NCI-H69 (cell line): Measurements from ENCODE around the gene ATP6V1F.

Source experiments
- DNase-seq: peaks from one replicate; lab custom pipeline; 2025; lab: John Stamatoyannopoulos, UW

The ATP6V1F gene

GRCh38 chr7:128849156-128849515, 13.5 kb upstream of the ATP6V1F start:
- DNase-seq = no peak

DNA sequence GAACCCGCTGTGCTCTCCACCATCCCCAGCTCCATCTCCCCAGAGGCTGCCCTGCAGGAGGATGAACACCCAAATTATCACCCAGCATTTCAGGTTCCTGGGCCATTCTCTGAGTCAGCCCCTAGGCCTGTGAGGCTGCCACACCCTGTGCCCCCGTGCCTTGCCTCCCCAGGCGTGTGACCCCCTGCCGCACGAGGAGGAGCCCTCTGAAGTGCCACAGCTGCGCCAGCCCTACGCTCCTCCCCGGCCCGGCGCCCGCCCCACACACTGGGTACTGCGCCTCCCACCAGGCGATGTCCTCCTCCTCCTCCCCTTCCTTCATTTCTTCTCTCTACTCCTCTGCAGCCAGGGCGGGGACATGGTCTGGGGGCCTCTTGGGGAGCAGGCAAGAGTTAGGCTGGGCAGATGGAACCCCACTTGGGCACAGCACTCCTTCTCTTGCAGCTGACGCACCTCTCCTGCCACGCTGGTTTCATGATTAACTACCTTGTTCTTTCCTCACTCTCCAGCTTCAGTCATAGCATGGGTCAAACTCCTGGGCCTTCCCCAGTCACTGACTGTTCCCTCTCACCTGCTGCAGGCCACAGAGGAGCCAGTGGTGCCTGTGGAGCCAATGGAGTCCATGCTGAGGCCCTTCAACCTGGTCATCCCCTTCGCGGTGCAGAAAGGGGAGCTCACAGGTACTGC, 12.7 kb upstream of the ATP6V1F start:
- peak; percentile 71 for DNase-seq

DNA sequence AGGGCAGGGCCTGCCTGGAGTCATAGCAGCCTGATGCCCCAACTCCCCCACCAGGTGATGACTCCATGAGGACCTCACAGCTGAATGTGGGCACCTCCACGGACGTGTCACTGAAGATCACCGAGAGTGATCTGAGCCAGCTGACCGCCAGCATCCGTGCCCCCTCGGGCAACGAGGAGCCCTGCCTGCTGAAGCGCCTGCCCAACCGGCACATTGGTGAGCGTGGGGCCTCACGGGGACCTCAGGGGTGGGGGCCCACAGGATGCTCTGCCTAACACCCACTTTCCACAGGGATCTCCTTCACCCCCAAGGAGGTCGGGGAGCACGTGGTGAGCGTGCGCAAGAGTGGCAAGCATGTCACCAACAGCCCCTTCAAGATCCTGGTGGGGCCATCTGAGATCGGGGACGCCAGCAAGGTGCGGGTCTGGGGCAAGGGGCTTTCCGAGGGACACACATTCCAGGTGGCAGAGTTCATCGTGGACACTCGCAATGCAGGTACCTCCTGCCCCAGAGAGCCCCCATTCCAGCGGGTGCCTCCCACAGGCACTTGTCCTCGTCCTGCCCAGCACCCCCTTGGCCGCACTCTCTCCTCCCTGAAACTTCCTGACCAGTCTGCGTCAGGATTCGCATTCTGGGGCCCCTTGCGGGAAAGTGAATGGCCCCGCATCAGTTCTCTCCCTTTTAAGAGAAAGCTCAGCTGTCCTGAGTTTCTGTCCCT, 10.0 kb upstream of the ATP6V1F start:
- no peak for DNase-seq

DNA sequence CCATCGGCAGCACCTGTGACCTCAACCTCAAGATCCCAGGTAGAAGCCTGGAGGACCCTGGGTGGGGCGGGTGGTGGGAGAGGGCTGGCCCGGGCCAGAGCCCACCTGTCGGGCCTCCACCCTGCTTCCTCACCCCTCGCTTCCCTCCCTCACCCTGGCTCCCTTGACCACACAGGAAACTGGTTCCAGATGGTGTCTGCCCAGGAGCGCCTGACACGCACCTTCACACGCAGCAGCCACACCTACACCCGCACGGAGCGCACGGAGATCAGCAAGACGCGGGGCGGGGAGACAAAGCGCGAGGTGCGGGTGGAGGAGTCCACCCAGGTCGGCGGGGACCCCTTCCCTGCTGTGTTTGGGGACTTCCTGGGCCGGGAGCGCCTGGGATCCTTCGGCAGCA, 8.9 kb upstream of the ATP6V1F start:
- DNase-seq = no peak

GRCh38 chr7:128854396-128854795, 8.3 kb upstream of the ATP6V1F start:
- DNase-seq = no peak

DNA sequence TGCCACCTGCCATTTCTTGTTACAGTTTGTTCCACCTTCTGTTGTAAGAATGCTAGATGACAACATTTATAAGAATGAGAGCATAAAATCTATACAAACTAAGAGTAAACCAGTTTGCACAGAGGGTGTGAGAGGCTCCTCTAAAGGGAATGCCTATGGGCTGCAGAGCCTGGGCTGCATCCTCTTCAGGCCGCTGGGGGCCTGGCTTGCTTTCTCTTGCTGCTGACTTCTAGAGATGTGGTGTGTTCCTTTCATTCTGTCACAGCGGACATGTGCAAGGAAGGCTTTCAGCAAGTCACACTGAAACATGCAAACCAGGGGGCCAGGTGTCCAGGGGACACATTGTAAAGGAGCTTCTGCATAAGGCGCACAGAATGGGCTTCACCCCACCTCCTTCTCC, 7.1 kb upstream of the ATP6V1F start:
- no peak for DNase-seq

DNA sequence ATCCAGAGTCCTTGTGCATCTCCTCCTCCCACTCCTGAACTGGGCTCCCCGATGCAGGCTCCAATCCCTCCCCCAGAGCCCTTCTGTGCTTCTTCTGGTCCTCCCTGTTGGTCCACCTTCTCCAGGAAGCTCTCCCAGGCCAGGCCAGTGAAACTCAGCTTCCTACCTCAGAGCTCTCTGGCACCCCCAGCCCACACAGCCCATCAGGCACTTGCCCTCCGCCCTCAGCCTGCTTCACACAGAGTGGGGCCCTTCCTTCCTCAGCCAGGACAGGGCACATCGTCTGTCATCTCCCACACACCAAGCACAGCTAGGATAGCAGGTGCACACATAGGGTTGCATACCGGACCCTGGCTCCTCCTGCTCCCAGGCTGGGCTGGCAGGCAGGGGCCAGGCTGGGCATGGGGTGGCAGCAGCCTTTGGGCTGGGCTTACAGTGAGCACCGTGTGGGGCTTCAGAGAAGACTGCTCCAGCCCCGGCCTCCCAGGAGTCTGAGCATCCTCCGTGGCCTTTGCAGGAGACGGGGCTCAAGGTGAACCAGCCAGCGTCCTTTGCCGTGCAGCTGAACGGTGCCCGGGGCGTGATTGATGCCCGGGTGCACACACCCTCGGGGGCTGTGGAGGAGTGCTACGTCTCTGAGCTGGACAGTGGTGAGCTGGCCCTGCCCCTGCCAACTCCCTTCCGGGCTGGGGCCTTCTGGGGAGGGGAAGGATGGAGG, 6.5 kb upstream of the ATP6V1F start:
- no peak for DNase-seq

- DNase-seq = no peak
Measured at GRCh38 chr7:128858380-128859231, 4.0 kb upstream of the ATP6V1F start.

DNA sequence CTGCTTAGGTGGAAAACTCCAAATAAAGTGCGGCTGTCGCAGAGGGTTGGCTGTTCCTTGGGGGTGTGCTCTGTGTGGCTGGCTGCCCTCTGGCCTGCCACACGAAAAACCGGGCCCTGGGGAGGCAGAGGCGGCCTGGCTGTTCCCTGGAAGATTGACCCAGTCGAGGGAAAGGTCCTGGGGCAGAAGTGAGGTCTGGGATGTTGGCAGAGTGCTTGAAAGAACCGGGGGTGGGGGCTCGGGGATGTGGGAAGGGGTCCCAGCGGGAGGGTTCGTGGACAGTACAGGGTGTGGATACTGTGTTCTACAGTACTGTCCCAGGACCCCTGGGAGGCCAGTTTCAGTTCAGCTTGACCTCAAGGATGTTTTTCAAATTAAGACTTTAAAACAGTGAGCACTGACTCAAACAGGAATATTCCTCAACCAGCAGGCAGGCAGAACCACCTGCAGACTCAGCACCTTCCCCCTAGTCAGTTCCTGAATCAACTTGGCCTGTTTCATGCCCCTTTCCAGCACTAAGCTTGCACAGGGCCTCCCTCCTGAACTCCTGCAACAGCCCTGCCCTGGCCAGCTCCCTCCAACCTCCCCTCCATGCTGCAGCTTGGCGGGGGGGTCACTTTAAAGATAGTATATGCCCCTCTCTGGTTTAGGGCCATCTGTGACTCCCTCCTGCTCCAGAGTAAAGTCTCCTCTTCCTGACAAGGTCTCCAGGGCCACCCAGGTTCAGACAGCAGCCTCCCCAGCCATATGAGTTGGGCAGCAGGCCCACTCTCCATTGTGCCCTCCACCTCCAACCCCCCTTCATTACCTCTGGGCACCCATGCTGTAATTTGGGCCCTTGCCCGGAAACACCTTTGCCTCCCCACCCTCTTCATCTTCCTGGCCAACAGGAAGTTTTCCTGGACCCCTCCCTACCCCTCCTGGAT, 3.2 kb upstream of the ATP6V1F start:
- DNase-seq = peak; percentile 36

- no peak for DNase-seq
Measured at GRCh38 chr7:128860158-128861073, 2.2 kb upstream of the ATP6V1F start.

DNA sequence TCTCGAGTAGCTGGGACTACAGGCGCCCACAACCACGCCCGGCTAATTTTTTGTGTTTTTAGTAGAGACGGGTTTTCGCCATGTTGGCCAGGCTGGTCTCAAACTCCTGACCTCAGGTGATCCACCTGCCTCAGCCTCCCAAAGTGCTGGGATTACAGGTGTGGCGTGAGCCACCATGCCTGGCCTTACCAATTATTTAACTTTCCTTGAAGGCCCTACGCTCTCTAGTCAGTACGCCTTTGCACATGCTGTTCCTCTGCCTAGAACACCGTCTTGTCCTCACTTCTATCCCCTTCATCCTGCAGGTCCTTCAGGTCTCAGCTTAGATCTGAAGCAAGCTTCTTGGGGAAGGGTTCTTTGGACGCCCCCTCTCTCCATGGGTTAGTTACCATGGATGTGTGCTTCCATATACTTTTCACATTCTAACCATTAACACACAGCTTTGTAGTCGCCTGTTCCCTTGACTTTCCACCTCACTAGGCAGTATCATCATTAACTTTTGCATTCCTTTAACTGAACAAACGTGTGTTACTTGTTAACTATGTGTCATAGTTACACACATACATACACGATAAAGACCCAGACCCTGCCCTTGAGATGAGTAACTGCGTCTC, 592 bp upstream of the ATP6V1F start:
- DNase-seq = no peak

- peak; percentile 79 for DNase-seq
Measured at GRCh38 chr7:128863433-128863989, 855 bp downstream of the ATP6V1F start.

GRCh38 chr7:128865303-128865702, 2.6 kb downstream of the ATP6V1F start:
- DNase-seq = no peak

- DNase-seq = no peak
Measured at GRCh38 chr7:128865996-128866877, 3.6 kb downstream of the ATP6V1F start.

- DNase-seq = peak; percentile 48
Measured at GRCh38 chr7:128867241-128867640, 4.6 kb downstream of the ATP6V1F start.

GRCh38 chr7:128867842-128868623, 5.4 kb downstream of the ATP6V1F start:
- DNase-seq = peak; percentile 95

GRCh38 chr7:128868624-128869137, 6.0 kb downstream of the ATP6V1F start:
- DNase-seq = no peak
